Endothelial cell (in vitro differentiated cells): ENCODE results near the gene VHLL. TPM values are rescaled to one million over a fixed set of nuclear protein-coding genes. Genes with fewer than 3 reads are reported as not detected.

Source experiments
- DNase-seq: peaks from one replicate; pipeline ENCODE4 v3.0.0; 2021; ENCODE audit warnings: low spot score
- H3K27ac Mint-ChIP-seq: one replicate; pipeline ENCODE4 v1.8.0; 2021; ENCODE audit warnings: mixed read lengths, inconsistent platforms; ENCODE audit not compliant: unreplicated experiment
- H3K27me3 Mint-ChIP-seq: one replicate; pipeline ENCODE4 v1.8.0; 2021; ENCODE audit warnings: mild to moderate bottlenecking, moderate library complexity, mixed read lengths, inconsistent platforms; ENCODE audit not compliant: unreplicated experiment
- H3K36me3 Mint-ChIP-seq: one replicate; pipeline ENCODE4 v1.8.0; 2021; ENCODE audit warnings: mild to moderate bottlenecking, low read depth, mixed read lengths, inconsistent platforms; ENCODE audit not compliant: unreplicated experiment
- H3K4me1 Mint-ChIP-seq: one replicate; pipeline ENCODE4 v1.8.0; 2021; ENCODE audit warnings: mild to moderate bottlenecking, mixed read lengths, inconsistent platforms; ENCODE audit not compliant: unreplicated experiment
- H3K4me3 Mint-ChIP-seq: one replicate; pipeline ENCODE4 v1.8.0; 2021; ENCODE audit warnings: mild to moderate bottlenecking, mixed read lengths, inconsistent platforms; ENCODE audit not compliant: unreplicated experiment
- H3K9me3 Mint-ChIP-seq: one replicate; pipeline ENCODE4 v1.8.0; 2021; ENCODE audit warnings: mixed read lengths, inconsistent platforms; ENCODE audit not compliant: unreplicated experiment
- total RNA-seq: library from RNA; stranded (reverse); fragmentation: NEBNext Ultra II Directional; extraction: Animal tissue kit (Norgen Biotek cat#: 25700); gene quantifications from one replicate; pipeline ENCODE4 v1.2.1, GENCODE V29; 2021; ENCODE audit not compliant: unreplicated experiment
- TF ChIP-seq, protein P1 (sequence below): fragments of 200-600 bp; sonication (generic); IDR thresholded peaks from one replicate; pipeline ENCODE4 v1.5.0; 2021; ENCODE audit warnings: antibody characterized with exemption; ENCODE audit not compliant: unreplicated experiment

VHLL gene
- total RNA-seq, 1 donor from 2014 or later = not detected

GRCh38 chr1:156281693-156282478 is 17.2 kb downstream of the VHLL start:
- H3K27me3 Mint-ChIP-seq = peaks cover 4% of the 10 kb centered on the region
- peak overlapping the region; percentile 99 for H3K4me3 Mint-ChIP-seq
- H3K36me3 Mint-ChIP-seq = peaks cover 19% of the 10 kb centered on the region

DNA sequence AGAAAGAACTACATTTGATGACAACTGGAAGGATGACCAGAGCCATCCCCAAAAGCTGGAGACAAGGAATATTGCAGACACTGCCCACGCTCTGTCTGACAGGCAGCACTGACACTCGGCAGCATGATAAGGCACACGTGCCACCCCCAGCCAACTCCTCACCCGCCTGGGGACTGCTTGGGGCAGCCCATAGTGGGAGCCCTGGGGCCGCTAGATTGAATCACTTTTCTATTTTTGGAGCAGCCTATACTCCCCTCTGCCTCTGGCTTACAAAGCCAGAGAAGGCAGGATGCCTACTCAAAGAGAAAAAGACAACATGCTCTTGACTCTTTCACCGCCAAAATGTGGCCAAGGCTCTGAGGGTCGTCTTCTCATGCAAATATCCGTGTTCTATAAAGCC is 17.8 kb downstream of the VHLL start:
- peak overlapping the region; percentile 99 for H3K4me3 Mint-ChIP-seq
- H3K4me1 Mint-ChIP-seq = peaks cover 21% of the 10 kb centered on the region
- peaks cover 4% of the 10 kb centered on the region for H3K27me3 Mint-ChIP-seq
- H3K36me3 Mint-ChIP-seq = peaks cover 23% of the 10 kb centered on the region
- TF ChIP-seq, protein P1, sequence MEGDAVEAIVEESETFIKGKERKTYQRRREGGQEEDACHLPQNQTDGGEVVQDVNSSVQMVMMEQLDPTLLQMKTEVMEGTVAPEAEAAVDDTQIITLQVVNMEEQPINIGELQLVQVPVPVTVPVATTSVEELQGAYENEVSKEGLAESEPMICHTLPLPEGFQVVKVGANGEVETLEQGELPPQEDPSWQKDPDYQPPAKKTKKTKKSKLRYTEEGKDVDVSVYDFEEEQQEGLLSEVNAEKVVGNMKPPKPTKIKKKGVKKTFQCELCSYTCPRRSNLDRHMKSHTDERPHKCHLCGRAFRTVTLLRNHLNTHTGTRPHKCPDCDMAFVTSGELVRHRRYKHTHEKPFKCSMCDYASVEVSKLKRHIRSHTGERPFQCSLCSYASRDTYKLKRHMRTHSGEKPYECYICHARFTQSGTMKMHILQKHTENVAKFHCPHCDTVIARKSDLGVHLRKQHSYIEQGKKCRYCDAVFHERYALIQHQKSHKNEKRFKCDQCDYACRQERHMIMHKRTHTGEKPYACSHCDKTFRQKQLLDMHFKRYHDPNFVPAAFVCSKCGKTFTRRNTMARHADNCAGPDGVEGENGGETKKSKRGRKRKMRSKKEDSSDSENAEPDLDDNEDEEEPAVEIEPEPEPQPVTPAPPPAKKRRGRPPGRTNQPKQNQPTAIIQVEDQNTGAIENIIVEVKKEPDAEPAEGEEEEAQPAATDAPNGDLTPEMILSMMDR = no peak
- no peak overlapping the region for H3K27ac Mint-ChIP-seq
- DNase-seq = no peak
- no peaks in the 10 kb centered on the region for H3K9me3 Mint-ChIP-seq

More at GRCh38 chr1:156281693-156282478, 17.2 kb downstream of the VHLL start:
- Mint-ChIP-seq H3K9me3 (no peaks in the 10 kb centered on the region), H3K4me1 (peaks cover 21% of the 10 kb centered on the region), H3K27ac (peak overlapping the region; percentile 92)
- DNase-seq = no peak
- TF ChIP-seq, protein P1 = no peak

- Mint-ChIP-seq H3K4me1 (peaks cover 21% of the 10 kb centered on the region), H3K9me3 (no peaks in the 10 kb centered on the region), H3K27me3 (peaks cover 3% of the 10 kb centered on the region), H3K4me3 (no peak overlapping the region), H3K36me3 (peaks cover 23% of the 10 kb centered on the region), H3K27ac (no peak overlapping the region)
- TF ChIP-seq, protein P1 = no peak
- DNase-seq = no peak
These were observed 19.3 kb downstream of the VHLL start for GRCh38 chr1:156279837-156280236.

- Mint-ChIP-seq H3K9me3 (no peaks in the 10 kb centered on the region), H3K27me3 (peaks cover 1% of the 10 kb centered on the region), H3K4me3 (peak overlapping the region; percentile 42), H3K36me3 (peaks cover 47% of the 10 kb centered on the region), H3K27ac (no peak overlapping the region), H3K4me1 (peaks cover 9% of the 10 kb centered on the region)
- DNase-seq = no peak
- TF ChIP-seq, protein P1 = no peak
These were observed 22.1 kb downstream of the VHLL start for GRCh38 chr1:156276966-156277381.

DNA sequence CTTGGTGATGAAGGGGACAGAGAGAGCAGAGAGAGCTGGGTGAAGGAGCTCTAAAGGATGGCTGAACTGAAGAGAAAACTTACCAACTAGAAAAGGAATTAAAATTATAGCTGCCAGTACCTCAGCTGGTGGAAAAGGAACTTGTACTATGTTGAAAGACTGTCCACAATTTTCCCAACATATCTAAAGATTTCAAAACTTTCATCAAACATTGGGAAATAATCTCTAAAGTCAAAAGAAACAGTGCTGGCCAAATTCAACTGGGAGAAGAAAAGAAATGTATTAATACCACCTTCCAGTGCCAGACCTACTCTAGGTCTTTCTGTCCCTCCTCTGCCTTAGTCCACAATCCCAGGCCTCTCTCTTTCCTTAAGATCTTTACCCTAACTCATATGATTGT is 22.6 kb downstream of the VHLL start:
- Mint-ChIP-seq H3K4me3 (peak overlapping the region; percentile 42), H3K36me3 (peaks cover 51% of the 10 kb centered on the region), H3K27ac (no peak overlapping the region), H3K27me3 (peaks cover 1% of the 10 kb centered on the region), H3K4me1 (peaks cover 6% of the 10 kb centered on the region), H3K9me3 (no peaks in the 10 kb centered on the region)
- TF ChIP-seq, protein P1 = no peak
- DNase-seq = no peak
